NCI-H1694 (cell line): ENCODE measurements around the gene SLC6A17.

Source experiments
- DNase-seq: peaks from one replicate; lab custom pipeline; 2025; lab: John Stamatoyannopoulos, UW

The SLC6A17 gene

GRCh38 chr1:110150330-110151174 lies at the start of gene SLC6A17:
Gene SLC6A17, plus strand, starts transcription at chr1:110150494. Its CDS starts 16,436 bp downstream, at chr1:110166930.
- DNase-seq: peak; percentile 23

- no peak for DNase-seq
Measured at GRCh38 chr1:110102081-110102480, 48.2 kb upstream of the SLC6A17 start.

GRCh38 chr1:110106013-110106941 lies 44.0 kb upstream of the SLC6A17 start:
- DNase-seq: peak; percentile 43

- no peak for DNase-seq
Measured at GRCh38 chr1:110107867-110108469, 42.3 kb upstream of the SLC6A17 start.

GRCh38 chr1:110111081-110111480 lies 39.2 kb upstream of the SLC6A17 start:
- DNase-seq: no peak

- no peak for DNase-seq
Measured at GRCh38 chr1:110112143-110112542, 38.2 kb upstream of the SLC6A17 start, which contains the start of gene UBL4B. Gene UBL4B, plus strand, starts transcription at chr1:110112443. Its CDS starts 92 bp downstream, at chr1:110112535.

- DNase-seq: no peak
Measured at GRCh38 chr1:110112656-110113055, 37.6 kb upstream of the SLC6A17 start.

GRCh38 chr1:110113551-110113950 lies 36.7 kb upstream of the SLC6A17 start:
- DNase-seq: no peak

- DNase-seq: no peak
Measured at GRCh38 chr1:110114173-110114572, 36.1 kb upstream of the SLC6A17 start.

- no peak for DNase-seq
Measured at GRCh38 chr1:110114784-110115183, 35.5 kb upstream of the SLC6A17 start.

- no peak for DNase-seq
Measured at GRCh38 chr1:110118636-110119396, 31.5 kb upstream of the SLC6A17 start.

GRCh38 chr1:110119843-110120242 lies 30.5 kb upstream of the SLC6A17 start:
- peak; percentile 52 for DNase-seq

- DNase-seq: no peak
Measured at GRCh38 chr1:110120960-110121561, 29.2 kb upstream of the SLC6A17 start.

- no peak for DNase-seq
Measured at GRCh38 chr1:110123224-110123623, 27.1 kb upstream of the SLC6A17 start.

GRCh38 chr1:110125810-110126209 lies 24.5 kb upstream of the SLC6A17 start:
- DNase-seq: no peak

GRCh38 chr1:110130113-110130591 lies 20.1 kb upstream of the SLC6A17 start:
- DNase-seq: no peak

- no peak for DNase-seq
Measured at GRCh38 chr1:110130989-110131388, 19.3 kb upstream of the SLC6A17 start.

- no peak for DNase-seq
Measured at GRCh38 chr1:110132682-110133081, 17.6 kb upstream of the SLC6A17 start.

GRCh38 chr1:110133436-110133835 lies 16.9 kb upstream of the SLC6A17 start:
- DNase-seq: no peak

GRCh38 chr1:110134050-110134595 lies 16.2 kb upstream of the SLC6A17 start:
- no peak for DNase-seq

GRCh38 chr1:110135246-110135645 lies 15.0 kb upstream of the SLC6A17 start:
- DNase-seq: no peak
